Smooth muscle cell (in vitro differentiated cells): ENCODE measurements around the gene TMOD4. TPM values are rescaled to one million over a fixed set of nuclear protein-coding genes. Genes with fewer than 3 reads are reported as not detected.

Source experiments
- DNase-seq: peaks from one replicate; lab custom pipeline; 2025; ENCODE audit not compliant: unreplicated experiment; lab: John Stamatoyannopoulos, UW
- H2AFZ ChIP-seq: fragments of 200-600 bp; sonication (generic); 2 replicates; pipeline ENCODE4 v1.6.0; 2016; ENCODE audit warnings: antibody characterized with exemption, low read depth, mild to moderate bottlenecking
- H3F3A ChIP-seq: fragments of 200-600 bp; sonication (generic); 2 replicates; pipeline ENCODE4 v1.6.0; 2017; ENCODE audit warnings: antibody characterized with exemption, low read depth
- H3K27ac ChIP-seq: fragments of 200-600 bp; sonication (generic); 2 replicates; pipeline ENCODE4 v1.5.1; 2016; ENCODE audit warnings: low read depth, mild to moderate bottlenecking
- H3K27me3 ChIP-seq: fragments of 200-600 bp; sonication (generic); 2 replicates; pipeline ENCODE4 v1.6.1; 2016; ENCODE audit warnings: low read depth, mild to moderate bottlenecking
- H3K36me3 ChIP-seq: fragments of 200-600 bp; sonication (generic); 2 replicates; pipeline ENCODE4 v1.5.1; 2016; ENCODE audit warnings: low read depth
- H3K4me1 ChIP-seq: fragments of 200-600 bp; sonication (generic); 2 replicates; pipeline ENCODE4 v1.5.1; 2016; ENCODE audit warnings: low read depth
- H3K4me2 ChIP-seq: fragments of 200-600 bp; sonication (generic); 2 replicates; pipeline ENCODE4 v1.6.0; 2016; ENCODE audit warnings: mild to moderate bottlenecking
- H3K4me3 ChIP-seq: fragments of 200-600 bp; sonication (generic); 2 replicates; pipeline ENCODE4 v1.5.1; 2016; ENCODE audit warnings: mild to moderate bottlenecking
- H3K79me2 ChIP-seq: fragments of 200-600 bp; sonication (generic); 2 replicates; pipeline ENCODE4 v1.6.0; 2016; ENCODE audit warnings: low read depth, mild to moderate bottlenecking
- H3K9ac ChIP-seq: fragments of 200-600 bp; sonication (generic); 2 replicates; pipeline ENCODE4 v1.6.0; 2016; ENCODE audit warnings: low read depth
- H3K9me3 ChIP-seq: fragments of 200-600 bp; sonication (generic); replicated peaks from 2 replicates; pipeline ENCODE4 v1.5.1; 2016; ENCODE audit warnings: low read depth
- H4K20me1 ChIP-seq: fragments of 200-600 bp; sonication (generic); 2 replicates; pipeline ENCODE4 v1.6.0; 2016; ENCODE audit warnings: low read depth
- WGBS: methylation state at CpG from one replicate; pipeline ENCODE4 v1.1.7; 2016; ENCODE audit warnings: low lambda C conversion rate; 5-methylcytosine and 5-hydroxymethylcytosine counted together
- polyA plus RNA-seq: library from polyadenylated mRNA; unstranded; fragments of >200 nt; fragmentation: Nextera tagmentation; extraction: Ambion mirVana; gene quantifications from 2 replicates; pipeline ENCODE4 v1.2.1, GENCODE V29; 2016
- total RNA-seq: library from RNA; depleted of rRNA; stranded (reverse); fragments of >200 nt; gene quantifications from 2 replicates; pipeline ENCODE4 v1.2.3, GENCODE V29; 2014
- TF ChIP-seq, protein P1 (sequence below): fragments of 200-600 bp; sonication (generic); IDR thresholded peaks from 2 replicates; pipeline ENCODE4 v1.5.1; 2017; ENCODE audit warnings: borderline replicate concordance, mild to moderate bottlenecking, antibody characterized with exemption; ENCODE audit not compliant: insufficient read depth, poor library complexity, severe bottlenecking

The TMOD4 gene
- total and polyA plus RNA-seq, 2 experiments from 2014 or later, result 0.37 TPM; not detected in 1

DNA sequence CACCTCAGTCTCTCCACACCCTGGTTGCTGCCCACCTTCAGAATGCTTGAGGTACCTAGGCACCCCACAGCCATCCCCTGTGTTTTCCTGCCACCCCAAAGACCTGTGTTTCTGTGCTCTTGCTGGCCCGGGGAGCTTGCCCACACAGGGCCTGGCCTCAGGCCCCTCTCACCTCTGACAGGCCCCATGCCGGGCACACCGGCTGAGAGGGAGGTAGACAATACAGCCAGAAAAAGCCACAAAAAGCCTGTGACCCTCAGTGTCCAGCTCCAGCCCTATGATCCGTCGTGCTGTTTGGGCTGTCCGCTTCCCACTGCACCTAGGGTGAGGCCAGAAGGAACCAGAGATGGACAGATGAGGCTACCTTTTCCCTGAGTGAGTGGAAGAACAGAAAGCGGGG lies 40.8 kb downstream of the TMOD4 start:
- Histone ChIP-seq H3K27ac (no peak overlapping the region), H3K27me3 (peaks cover 13% of the 10 kb centered on the region), H3K4me2 (no peak overlapping the region), H3F3A (no peaks in the 10 kb centered on the region), H3K4me3 (no peak overlapping the region), H3K79me2 (no peaks in the 10 kb centered on the region), H4K20me1 (no peaks in the 10 kb centered on the region), H3K36me3 (no peaks in the 10 kb centered on the region), H3K9me3 (no peaks in the 10 kb centered on the region), H2AFZ (no peak overlapping the region), H3K9ac (no peak overlapping the region), H3K4me1 (peaks cover 6% of the 10 kb centered on the region)
- WGBS, result 98% methylated on average over 7 of the region's 7 CpGs
- DNase-seq, result no peak
- TF ChIP-seq, protein P1, sequence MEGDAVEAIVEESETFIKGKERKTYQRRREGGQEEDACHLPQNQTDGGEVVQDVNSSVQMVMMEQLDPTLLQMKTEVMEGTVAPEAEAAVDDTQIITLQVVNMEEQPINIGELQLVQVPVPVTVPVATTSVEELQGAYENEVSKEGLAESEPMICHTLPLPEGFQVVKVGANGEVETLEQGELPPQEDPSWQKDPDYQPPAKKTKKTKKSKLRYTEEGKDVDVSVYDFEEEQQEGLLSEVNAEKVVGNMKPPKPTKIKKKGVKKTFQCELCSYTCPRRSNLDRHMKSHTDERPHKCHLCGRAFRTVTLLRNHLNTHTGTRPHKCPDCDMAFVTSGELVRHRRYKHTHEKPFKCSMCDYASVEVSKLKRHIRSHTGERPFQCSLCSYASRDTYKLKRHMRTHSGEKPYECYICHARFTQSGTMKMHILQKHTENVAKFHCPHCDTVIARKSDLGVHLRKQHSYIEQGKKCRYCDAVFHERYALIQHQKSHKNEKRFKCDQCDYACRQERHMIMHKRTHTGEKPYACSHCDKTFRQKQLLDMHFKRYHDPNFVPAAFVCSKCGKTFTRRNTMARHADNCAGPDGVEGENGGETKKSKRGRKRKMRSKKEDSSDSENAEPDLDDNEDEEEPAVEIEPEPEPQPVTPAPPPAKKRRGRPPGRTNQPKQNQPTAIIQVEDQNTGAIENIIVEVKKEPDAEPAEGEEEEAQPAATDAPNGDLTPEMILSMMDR, result no peak

DNA sequence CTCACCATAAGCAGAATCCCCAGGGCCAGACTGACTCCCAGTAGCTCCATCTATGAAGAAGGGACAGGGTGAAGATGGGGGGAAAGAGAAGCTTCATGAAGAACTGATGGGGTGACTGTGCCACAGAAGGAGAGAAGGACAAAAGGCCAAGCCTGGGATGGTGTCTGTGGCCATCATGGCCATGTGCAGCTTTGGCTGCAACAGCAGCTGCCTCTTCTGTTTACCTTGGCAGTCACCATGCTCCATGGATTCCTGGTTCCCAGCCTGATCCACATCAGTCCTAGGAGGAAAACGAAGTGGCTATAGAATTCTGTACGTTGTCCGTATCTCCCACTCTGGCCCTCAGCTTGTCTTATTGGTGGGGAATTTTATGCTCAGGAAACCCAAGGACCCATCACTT lies 41.4 kb downstream of the TMOD4 start:
- H3K4me2 ChIP-seq, result no peak overlapping the region
- no peak overlapping the region for H3K9ac ChIP-seq
- peaks cover 13% of the 10 kb centered on the region for H3K27me3 ChIP-seq
- 100% methylated on average over 3 of the region's 3 CpGs for WGBS
- H3K36me3 ChIP-seq, result no peaks in the 10 kb centered on the region
- no peaks in the 10 kb centered on the region for H4K20me1 ChIP-seq
- no peak for DNase-seq
- H3F3A ChIP-seq, result no peaks in the 10 kb centered on the region
- H3K79me2 ChIP-seq, result no peaks in the 10 kb centered on the region
- TF ChIP-seq, protein P1, result no peak
- H2AFZ ChIP-seq, result no peak overlapping the region
- H3K4me3 ChIP-seq, result no peak overlapping the region
- H3K27ac ChIP-seq, result no peak overlapping the region
- H3K4me1 ChIP-seq, result peaks cover 6% of the 10 kb centered on the region
- no peaks in the 10 kb centered on the region for H3K9me3 ChIP-seq

DNA sequence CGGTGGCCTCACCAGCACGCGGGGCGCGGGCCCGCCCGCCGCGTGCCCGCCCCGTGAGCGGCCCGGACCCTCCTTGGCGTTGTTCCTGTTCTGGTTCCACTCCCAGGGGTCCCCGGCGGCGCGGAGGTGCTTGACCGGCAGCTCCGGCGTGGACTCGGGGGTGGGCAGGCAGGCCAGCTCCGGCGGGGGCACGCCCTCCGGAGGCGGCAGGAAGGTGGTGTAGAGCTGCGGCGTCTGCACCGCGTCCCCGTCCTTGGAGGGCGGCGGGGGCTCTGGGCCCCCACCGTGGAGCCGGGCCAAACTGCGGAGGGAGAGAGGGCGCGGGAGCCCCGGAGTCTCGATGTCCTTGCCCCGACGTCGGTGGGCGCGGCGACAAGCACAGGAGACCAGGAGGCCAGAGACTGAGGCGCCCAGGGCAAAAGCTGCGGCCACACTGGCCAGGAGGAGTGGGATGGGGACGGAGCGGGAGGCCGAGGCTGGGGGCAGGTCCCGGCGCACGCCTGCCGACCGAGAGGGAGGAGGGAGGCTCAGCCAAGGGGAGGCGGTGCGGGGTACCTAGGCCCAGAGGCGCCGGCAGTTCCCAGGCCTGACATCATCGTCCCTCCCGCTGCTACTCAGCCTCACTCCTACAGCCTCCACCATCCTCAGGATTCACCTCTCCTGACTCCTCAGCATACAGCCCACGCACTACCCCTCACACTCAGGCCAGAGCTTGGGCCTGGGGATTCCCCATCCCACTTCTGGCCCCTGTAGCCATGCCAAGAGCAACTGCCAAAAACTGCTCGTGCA lies 42.6 kb downstream of the TMOD4 start:
- Histone ChIP-seq H3K27me3 (peaks cover 13% of the 10 kb centered on the region), H3K9ac (no peak overlapping the region), H3K27ac (no peak overlapping the region), H2AFZ (no peak overlapping the region), H3K4me1 (peaks cover 6% of the 10 kb centered on the region), H3K9me3 (no peaks in the 10 kb centered on the region), H3K36me3 (no peaks in the 10 kb centered on the region), H3K79me2 (no peaks in the 10 kb centered on the region), H3K4me2 (peak overlapping the region; percentile 87), H4K20me1 (no peaks in the 10 kb centered on the region), H3K4me3 (peak overlapping the region; percentile 40), H3F3A (no peaks in the 10 kb centered on the region)
- TF ChIP-seq, protein P1, result no peak
- no peak for DNase-seq
- 25% methylated on average over 43 of the region's 65 CpGs for WGBS
